ENCODE measurements around the gene TNRC6B.

DNA sequence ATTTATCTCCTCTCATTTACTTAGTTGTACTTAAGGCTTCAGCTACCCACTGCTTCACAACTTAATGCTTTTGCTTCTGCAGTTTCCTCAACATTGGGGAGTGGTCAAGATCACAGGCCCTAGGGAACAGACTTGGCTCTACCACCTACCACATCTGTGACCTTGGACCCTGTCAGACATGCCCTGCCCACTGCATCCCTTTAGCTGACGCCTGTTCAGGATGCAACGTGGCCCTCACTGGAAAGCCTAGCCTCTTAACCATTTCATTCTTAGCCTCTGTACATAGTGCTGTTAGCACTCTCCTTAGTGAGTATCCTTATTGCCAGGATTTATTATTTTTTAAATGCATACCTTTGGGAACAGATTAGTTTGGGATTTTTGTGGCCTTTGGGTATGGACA lies 34.4 kb downstream of the TNRC6B start:
- TF ChIP-seq YY1 (IDR thresholded peaks at IDR 0.05; ENCODE audit: insufficient read depth, insufficient read length) (no peak), SUZ12 (IDR thresholded peaks at IDR 0.05; ENCODE audit: extremely low read depth, insufficient read depth, insufficient read length) (no peak)
